Ovary (tissue), 9 donors: ENCODE data around the gene ACCS. TPM values are rescaled to one million over a fixed set of nuclear protein-coding genes. Genes with fewer than 3 reads are reported as not detected.

Experiments used
- DNase-seq, 5 donors: peaks; one replicate each; pipeline ENCODE4 v3.0.0-alpha.2; 2019 to 2020
- H3K27ac ChIP-seq, 2 donors: fragments of 200-600 bp; one replicate each; pipeline versions ENCODE4 v1.5.1 to v1.8.0; 2019 to 2022
- H3K27me3 ChIP-seq: fragments of 200-600 bp; one replicate; pipeline ENCODE4 v1.8.0; 2022
- H3K36me3 ChIP-seq: fragments of 200-600 bp; sonication (generic); one replicate; pipeline ENCODE4 v1.5.1; 2019
- H3K4me1 ChIP-seq: one replicate; pipeline ENCODE4 v1.8.1; 2013; ENCODE audit warnings: mild to moderate bottlenecking, moderate library complexity; ENCODE audit not compliant: insufficient read depth
- H3K4me3 ChIP-seq: fragments of 200-600 bp; sonication (generic); one replicate; pipeline ENCODE4 v1.5.1; 2017
- H3K9me3 ChIP-seq, 2 donors: fragments of 200-600 bp in 1 of 2; sonication (generic) in 1 of 2; one replicate each; pipeline versions ENCODE4 v1.5.1 to v1.8.1; 2013 to 2019; ENCODE audit warnings: mild to moderate bottlenecking in 1 of 2, moderate library complexity in 1 of 2
- CTCF ChIP-seq, 3 donors: fragments of 450-650 bp in 2 of 3; fragments of 200-600 bp in 1 of 3; IDR thresholded peaks; one replicate each; pipeline versions ENCODE4 v1.5.1 to v1.8.0; 2016 to 2022; ENCODE audit warnings: antibody characterized with exemption in 3 of 3, mild to moderate bottlenecking in 1 of 3
- EP300 ChIP-seq: sonication (generic); formaldehyde crosslinking; IDR thresholded peaks from one replicate; pipeline ENCODE4 v1.6.1; 2017; ENCODE audit warnings: antibody characterized with exemption
- POLR2A ChIP-seq: fragments of 450-650 bp; IDR thresholded peaks from one replicate; pipeline ENCODE4 v1.6.1; 2017; ENCODE audit warnings: antibody characterized with exemption, mild to moderate bottlenecking, moderate library complexity
- WGBS, 3 donors: extraction: QIAGEN DNeasy Blood & Tissue Kit in 1 of 3; methylation state at CpG; one replicate each; pipeline versions ENCODE4 v1.1.5 to v1.1.7; 2013 to 2017; 5-methylcytosine and 5-hydroxymethylcytosine counted together
- intact Hi-C, 4 donors: fragments of 100-400 bp; cut with DNase I; formaldehyde crosslinking; loops; one replicate each; pipeline versions ENCODE4 v1.11.0 to v1.15.1; 2022 to 2023
- polyA plus RNA-seq, 2 donors: library from polyadenylated mRNA; stranded (reverse); fragments of 200-250 nt in 1 of 2; fragments of 350-450 nt in 1 of 2; fragmentation: Illumina TruSeq in 1 of 2; extraction: RNeasy Lipid Tissue Mini Kit (QIAGEN cat#74804) in 1 of 2; gene quantifications; one replicate each; pipeline ENCODE4 v1.2.3, GENCODE V29; 2013 to 2014
- total RNA-seq, 7 donors: library from RNA; depleted of rRNA in 2 of 7; stranded (reverse); fragments of >200 nt in 2 of 7; fragmentation: NEBNext Ultra II Directional in 3 of 7; extraction: Animal tissue kit (Norgen Biotek cat#: 25700) in 3 of 7; gene quantifications; one replicate each; pipeline versions ENCODE4 v1.1.0 to v1.2.4, GENCODE V29; 2016 to 2023
- donor health status: DM: no; HTN: no; CAD: no; lungs with moderate emphysema.
- donor health status: DM: no; HTN: no; CAD: no.
- donor health status: Bipolar disorder and iron deficiency.
- donor health status: DM: yes; HTN: yes; CAD: no.
- donor health status: DM: no; HTN: no; CAD: no.
- donor health status: DM: yes; HTN: yes; CAD: no.

The ACCS gene
- total and polyA plus RNA-seq, 9 donors, result 11.2 to 39.8 (median 26.4) TPM

- Histone ChIP-seq H3K27ac (no peak overlapping the region), H3K9me3 (no peaks in the 10 kb centered on the region), H3K36me3 (no peaks in the 10 kb centered on the region), H3K4me1 (peaks cover 1% of the 10 kb centered on the region), H3K4me3 (no peak overlapping the region), H3K27me3 (no peaks in the 10 kb centered on the region)
- WGBS, 3 donors, result 65 to 80% (median 74%) methylated on average over 4 of the region's 4 CpGs
- TF ChIP-seq EP300 (no peak), POLR2A (no peak), CTCF (IDR thresholded peaks at IDR 0.05) (no peak)
- intact Hi-C loops, result no loop called here
- no peak for DNase-seq
Observed at GRCh38 chr11:44125598-44125997, 59.5 kb downstream of the ACCS start.

DNA sequence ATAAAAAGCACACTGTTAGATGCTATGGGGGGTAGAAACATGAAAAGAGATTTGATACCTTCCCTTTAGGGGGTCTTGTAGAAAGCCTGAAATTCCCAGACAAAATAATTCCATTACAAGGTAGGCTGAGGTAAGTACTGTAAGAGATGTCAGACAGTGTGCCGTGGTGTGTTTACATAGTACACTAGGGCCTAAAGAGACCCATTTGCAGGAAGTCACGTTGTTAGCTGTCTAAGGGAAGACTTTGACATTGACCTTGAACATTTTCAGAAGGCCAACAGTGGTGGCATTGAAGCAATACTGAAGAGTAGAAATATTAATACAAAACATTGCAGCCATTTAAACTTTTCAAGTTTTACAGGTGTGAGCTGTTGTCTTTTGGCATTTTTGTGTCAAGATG, 60.2 kb downstream of the ACCS start:
- no peak overlapping the region for H3K4me3 ChIP-seq
- no peak for DNase-seq
- no peaks in the 10 kb centered on the region for H3K36me3 ChIP-seq
- intact Hi-C loops, result no loop called here
- no peak overlapping the region for H3K27ac ChIP-seq
- H3K27me3 ChIP-seq, result no peaks in the 10 kb centered on the region
- no peaks in the 10 kb centered on the region for H3K9me3 ChIP-seq
- H3K4me1 ChIP-seq, result peaks cover 1% of the 10 kb centered on the region
- 77 to 88% (median 86%) methylated on average over 2 of the region's 2 CpGs for WGBS, 3 donors
- TF ChIP-seq CTCF (IDR thresholded peaks at IDR 0.05) (no peak), EP300 (no peak), POLR2A (no peak)

- H3K4me3 ChIP-seq, result no peak overlapping the region
- H3K4me1 ChIP-seq, result peaks cover 1% of the 10 kb centered on the region
- no peak overlapping the region for H3K27ac ChIP-seq
- WGBS, 3 donors, result 92 to 96% (median 95%) methylated on average over 8 of the region's 8 CpGs
- TF ChIP-seq EP300 (no peak), POLR2A (no peak), CTCF (IDR thresholded peaks at IDR 0.05) (no peak)
- no peaks in the 10 kb centered on the region for H3K36me3 ChIP-seq
- H3K27me3 ChIP-seq, result no peaks in the 10 kb centered on the region
- no peak for DNase-seq
- no peaks in the 10 kb centered on the region for H3K9me3 ChIP-seq
- intact Hi-C loops, result no loop called here
Observed at GRCh38 chr11:44127130-44127529, 61.1 kb downstream of the ACCS start.

DNA sequence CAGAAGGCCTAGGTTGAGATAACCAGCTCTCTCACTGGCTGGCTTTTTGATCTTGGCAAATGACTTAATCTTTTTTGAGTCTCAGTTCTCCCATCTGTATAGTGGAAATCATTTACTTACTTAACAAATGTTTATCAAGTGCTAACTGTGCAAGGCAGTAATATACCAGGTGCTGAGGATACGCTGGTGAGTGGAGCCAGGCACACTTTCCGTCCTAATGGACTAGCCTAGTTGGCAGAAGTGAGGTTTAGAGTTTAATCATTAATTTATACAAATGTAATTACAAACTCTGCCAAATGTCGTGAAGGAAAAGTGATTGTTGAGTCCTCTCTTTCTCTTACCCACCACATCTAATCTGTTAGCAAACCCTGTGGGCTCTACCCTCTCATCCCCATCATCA, 62.7 kb downstream of the ACCS start:
- TF ChIP-seq POLR2A (no peak), EP300 (no peak), CTCF (IDR thresholded peaks at IDR 0.05) (no peak)
- DNase-seq, result no peak
- intact Hi-C loops, result no loop called here
- H3K4me1 ChIP-seq, result peaks cover 1% of the 10 kb centered on the region
- no peak overlapping the region for H3K27ac ChIP-seq
- H3K9me3 ChIP-seq, result no peaks in the 10 kb centered on the region
- no peaks in the 10 kb centered on the region for H3K27me3 ChIP-seq
- no peak overlapping the region for H3K4me3 ChIP-seq
- 95 to 96% (median 96%) methylated on average over 3 of the region's 3 CpGs for WGBS, 3 donors
- no peaks in the 10 kb centered on the region for H3K36me3 ChIP-seq
